Prostate gland (tissue), 2 donors: ENCODE measurements around the gene EFCC1. TPM values are rescaled to one million over a fixed set of nuclear protein-coding genes. Genes with fewer than 3 reads are reported as not detected.

Experiments
- DNase-seq: peaks from one replicate; pipeline ENCODE4 v3.0.0-alpha.2; 2019; ENCODE audit warnings: low spot score
- H3K27ac ChIP-seq, 2 donors: fragments of 200-600 bp; sonication (generic); 2 replicates each; pipeline ENCODE4 v1.5.1; 2017 to 2019
- H3K27me3 ChIP-seq: fragments of 200-600 bp; sonication (generic); replicated peaks from 2 replicates; pipeline ENCODE4 v1.5.1; 2019; ENCODE audit not compliant: insufficient read depth
- H3K36me3 ChIP-seq, 2 donors: fragments of 200-600 bp; sonication (generic); 1 replicate in 1 of 2; 2 replicates in 1 of 2; pipeline versions ENCODE4 v1.5.1 to v1.8.1; 2017 to 2019
- H3K4me1 ChIP-seq: fragments of 200-600 bp; sonication (generic); replicated peaks from 2 replicates; pipeline ENCODE4 v1.5.1; 2019
- H3K4me3 ChIP-seq, 2 donors: fragments of 200-600 bp; sonication (generic); 2 replicates each; pipeline ENCODE4 v1.5.1; 2017 to 2019
- H3K9me3 ChIP-seq: fragments of 200-600 bp; sonication (generic); 2 replicates; pipeline ENCODE4 v1.5.1; 2017
- CTCF ChIP-seq, 4 experiments: fragments of 200-600 bp in 2 of 4; fragments of 450-650 bp in 2 of 4; sonication (generic) in 2 of 4; IDR thresholded peaks; 1 replicate in 3 of 4; 2 replicates in 1 of 4; pipeline ENCODE4 v1.5.1; 2016 to 2019; ENCODE audit warnings: antibody characterized with exemption in 4 of 4, mild to moderate bottlenecking in 2 of 4, moderate library complexity in 2 of 4
- POLR2A ChIP-seq: fragments of 450-650 bp; IDR thresholded peaks from one replicate; pipeline ENCODE4 v1.6.1; 2016; ENCODE audit warnings: antibody characterized with exemption, mild to moderate bottlenecking
- POLR2AphosphoS5 ChIP-seq: sonication (generic); formaldehyde crosslinking; IDR thresholded peaks from one replicate; pipeline ENCODE4 v1.6.1; 2017; ENCODE audit warnings: antibody characterized with exemption
- WGBS: methylation state at CpG from one replicate; pipeline ENCODE4 v1.1.5; 2018; 5-methylcytosine and 5-hydroxymethylcytosine counted together
- intact Hi-C: fragments of 100-400 bp; cut with DNase I; formaldehyde crosslinking; loops from one replicate; pipeline ENCODE4 v1.14.2; 2022
- total RNA-seq, 2 donors: library from RNA; depleted of rRNA; stranded (reverse); fragments of >200 nt; gene quantifications; one replicate each; pipeline ENCODE4 v1.1.0, GENCODE V29; 2016

The EFCC1 gene
- total RNA-seq, 2 donors from 2014 or later: 1.8 to 4.0 TPM

GRCh38 chr3:128997486-128998133 is 3.5 kb upstream of the EFCC1 start:
- no peaks in the 10 kb centered on the region for H3K4me1 ChIP-seq
- no peaks in the 10 kb centered on the region for H3K9me3 ChIP-seq
- no peak overlapping the region for H3K4me3 ChIP-seq
- H3K27ac ChIP-seq: no peak overlapping the region
- WGBS: 81% methylated on average over 4 of the region's 4 CpGs
- intact Hi-C loops: no loop called here
- H3K36me3 ChIP-seq: no peaks in the 10 kb centered on the region
- DNase-seq: no peak
- H3K27me3 ChIP-seq: no peaks in the 10 kb centered on the region
- TF ChIP-seq CTCF (IDR thresholded peaks at IDR 0.05): no peak
- TF ChIP-seq POLR2AphosphoS5: no peak
- no peak for TF ChIP-seq POLR2A

- no peak for DNase-seq
- H3K4me3 ChIP-seq: no peak overlapping the region
- H3K27ac ChIP-seq: no peak overlapping the region
- no peaks in the 10 kb centered on the region for H3K27me3 ChIP-seq
- H3K4me1 ChIP-seq: no peaks in the 10 kb centered on the region
- no peak for TF ChIP-seq POLR2AphosphoS5
- TF ChIP-seq POLR2A: no peak
- no peak for TF ChIP-seq CTCF (IDR thresholded peaks at IDR 0.05)
- H3K9me3 ChIP-seq: no peaks in the 10 kb centered on the region
- WGBS: 81% methylated on average over 3 of the region's 3 CpGs
- intact Hi-C loops: no loop called here
- H3K36me3 ChIP-seq: no peaks in the 10 kb centered on the region
Observed at GRCh38 chr3:128998561-128998960, 2.5 kb upstream of the EFCC1 start.

DNA sequence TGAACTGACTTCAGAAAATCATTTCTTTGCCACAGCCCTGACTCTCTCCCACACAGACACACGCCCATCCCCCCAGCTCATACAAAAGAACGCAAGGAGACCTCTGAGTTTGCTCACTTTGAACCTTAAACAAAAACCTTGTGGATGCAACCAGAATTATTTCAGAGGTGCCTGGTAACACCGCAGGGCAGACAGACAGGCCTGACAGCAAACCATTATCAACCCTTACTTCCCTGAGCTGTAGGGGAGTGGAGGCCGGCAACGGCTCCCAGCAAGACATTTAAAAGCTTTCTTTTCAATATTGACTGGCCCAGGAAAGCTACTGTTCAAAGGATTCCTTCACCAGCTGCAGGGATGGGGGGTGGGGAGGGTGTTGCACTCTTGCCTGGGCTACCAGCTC is 2.0 kb upstream of the EFCC1 start:
- Histone ChIP-seq H3K9me3 (no peaks in the 10 kb centered on the region), H3K27ac (no peak overlapping the region), H3K4me1 (no peaks in the 10 kb centered on the region), H3K36me3 (no peaks in the 10 kb centered on the region), H3K4me3 (no peak overlapping the region), H3K27me3 (no peaks in the 10 kb centered on the region)
- intact Hi-C loops: no loop called here
- DNase-seq: no peak
- TF ChIP-seq CTCF (IDR thresholded peaks at IDR 0.05): no peak
- TF ChIP-seq POLR2A: no peak
- TF ChIP-seq POLR2AphosphoS5: no peak
- WGBS: 50% methylated on average over 5 of the region's 5 CpGs

DNA sequence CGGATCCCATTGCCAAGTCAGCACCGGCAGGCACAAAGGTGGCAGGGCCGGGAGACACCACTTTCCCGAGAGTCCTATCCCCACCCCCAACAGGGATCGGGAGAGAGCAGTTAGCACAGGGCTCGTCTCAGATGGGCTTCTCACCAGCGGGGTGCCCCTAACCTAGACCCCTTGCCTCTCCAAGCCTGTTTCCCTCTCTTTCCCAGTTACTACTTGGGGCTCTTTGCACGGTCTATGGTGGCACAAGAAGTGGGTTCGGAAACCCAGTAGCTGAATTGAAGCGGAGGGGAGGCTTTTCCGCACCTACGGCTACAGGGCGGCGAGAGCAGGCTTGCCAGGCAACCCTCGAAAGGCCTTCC is 383 bp upstream of the EFCC1 start:
- Histone ChIP-seq H3K27me3 (no peaks in the 10 kb centered on the region), H3K4me1 (peaks cover 4% of the 10 kb centered on the region), H3K27ac (peak overlapping the region; percentile 54 to 65), H3K9me3 (no peaks in the 10 kb centered on the region), H3K4me3 (peak overlapping the region; percentile 31 to 38), H3K36me3 (no peaks in the 10 kb centered on the region)
- no peak for TF ChIP-seq POLR2A
- TF ChIP-seq POLR2AphosphoS5: no peak
- TF ChIP-seq CTCF (IDR thresholded peaks at IDR 0.05): no peak
- intact Hi-C loops: no loop called here
- no peak for DNase-seq
- WGBS: 17% methylated on average over 15 of the region's 15 CpGs

DNA sequence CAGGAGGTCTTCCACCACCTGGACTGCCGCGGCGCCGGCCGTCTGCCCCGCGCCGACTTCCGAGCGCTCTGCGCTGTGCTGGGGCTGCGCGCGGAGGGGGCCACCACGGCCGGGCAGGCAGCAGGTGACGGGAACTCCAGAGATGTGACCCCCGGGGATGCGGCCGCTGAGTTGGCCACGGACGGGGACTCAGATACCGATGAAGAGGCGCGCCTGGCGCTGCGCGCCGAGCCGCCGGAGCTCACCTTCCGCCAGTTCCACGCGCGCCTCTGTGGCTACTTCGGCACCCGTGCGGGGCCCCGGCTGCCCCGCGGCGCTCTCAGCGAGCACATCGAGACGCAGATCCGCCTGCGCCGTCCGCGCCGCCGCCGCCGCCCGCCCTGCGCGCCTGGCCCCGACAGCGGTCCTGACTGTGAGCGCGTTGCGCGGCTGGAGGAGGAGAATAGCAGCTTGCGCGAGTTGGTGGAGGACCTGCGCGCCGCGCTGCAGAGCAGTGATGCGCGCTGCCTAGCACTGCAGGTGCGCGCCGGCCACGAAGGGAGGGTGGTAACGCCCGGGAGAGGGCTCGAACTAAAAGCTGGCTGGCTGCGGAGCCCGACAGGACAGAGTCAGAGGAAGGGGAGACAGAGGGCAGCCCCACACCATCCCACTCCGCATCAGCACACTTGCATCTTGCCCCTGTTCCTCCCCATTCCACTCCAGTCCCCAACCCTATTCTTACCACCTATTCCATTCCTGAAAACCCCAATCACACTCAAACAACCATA is 885 bp downstream of the EFCC1 start:
- DNase-seq: no peak
- no peak for TF ChIP-seq CTCF (IDR thresholded peaks at IDR 0.05)
- no peak for TF ChIP-seq POLR2A
- TF ChIP-seq POLR2AphosphoS5: no peak

More for the DNA sequence above, 885 bp downstream of the EFCC1 start:
- H3K27me3 ChIP-seq: no peaks in the 10 kb centered on the region
- peak overlapping the region; percentile 31 to 38 for H3K4me3 ChIP-seq
- intact Hi-C loops: no loop called here
- H3K36me3 ChIP-seq: no peaks in the 10 kb centered on the region
- peak overlapping the region in 1 of 2 donors; percentile 65 for H3K27ac ChIP-seq
- no peaks in the 10 kb centered on the region for H3K9me3 ChIP-seq
- WGBS: 2% methylated on average over 74 of the region's 81 CpGs
- H3K4me1 ChIP-seq: peaks cover 4% of the 10 kb centered on the region
